Measurements from ENCODE around the gene TTC3.
"Not testable (repeated sequence)": the region's sequence is repeated elsewhere in the genome, so short reads cannot be mapped to it uniquely, and the experiment has no call there.

TTC3 gene

GRCh38 chr21:37095821-37096220, 22.8 kb downstream of the TTC3 start:
- no peak for DNase-seq (ENCODE audit: low read depth)

GRCh38 chr21:37098751-37099150, 25.7 kb downstream of the TTC3 start:
- no peak for DNase-seq (ENCODE audit: low read depth)

- DNase-seq (ENCODE audit: low read depth): no peak
Observed at GRCh38 chr21:37100316-37100715, 27.3 kb downstream of the TTC3 start.

GRCh38 chr21:37101384-37101783, 28.3 kb downstream of the TTC3 start:
- DNase-seq (ENCODE audit: low read depth): no peak

- DNase-seq (ENCODE audit: low read depth): not testable (repeated sequence)
Observed at GRCh38 chr21:37102746-37103145, 29.7 kb downstream of the TTC3 start.

- no peak for DNase-seq (ENCODE audit: low read depth)
Observed at GRCh38 chr21:37106998-37107397, 33.9 kb downstream of the TTC3 start.

GRCh38 chr21:37111029-37111428, 38.0 kb downstream of the TTC3 start:
- DNase-seq (ENCODE audit: low read depth): not testable (repeated sequence)

- not testable (repeated sequence) for DNase-seq (ENCODE audit: low read depth)
Observed at GRCh38 chr21:37114301-37114700, 41.2 kb downstream of the TTC3 start.

GRCh38 chr21:37116459-37116858, 43.4 kb downstream of the TTC3 start:
- not testable (repeated sequence) for DNase-seq (ENCODE audit: low read depth)

GRCh38 chr21:37117204-37117603, 44.1 kb downstream of the TTC3 start:
- DNase-seq (ENCODE audit: low read depth): no peak

- DNase-seq (ENCODE audit: low read depth): no peak
Observed at GRCh38 chr21:37118187-37118826, 45.3 kb downstream of the TTC3 start.

GRCh38 chr21:37119421-37120218, 46.6 kb downstream of the TTC3 start:
- DNase-seq (ENCODE audit: low read depth): no peak

GRCh38 chr21:37128076-37128475, 55.0 kb downstream of the TTC3 start:
- DNase-seq (ENCODE audit: low read depth): no peak

- no peak for DNase-seq (ENCODE audit: low read depth)
Observed at GRCh38 chr21:37130971-37131370, 57.9 kb downstream of the TTC3 start.

- no peak for DNase-seq (ENCODE audit: low read depth)
Observed at GRCh38 chr21:37136261-37136660, 63.2 kb downstream of the TTC3 start.

- DNase-seq (ENCODE audit: low read depth): no peak
Observed at GRCh38 chr21:37136744-37137143, 63.7 kb downstream of the TTC3 start.

GRCh38 chr21:37139154-37139553, 66.1 kb downstream of the TTC3 start:
- DNase-seq (ENCODE audit: low read depth): no peak

- DNase-seq (ENCODE audit: low read depth): no peak
Observed at GRCh38 chr21:37139902-37140301, 66.8 kb downstream of the TTC3 start.

- DNase-seq (ENCODE audit: low read depth): not testable (repeated sequence)
Observed at GRCh38 chr21:37143392-37143791, 70.3 kb downstream of the TTC3 start.

GRCh38 chr21:37145635-37146111, 72.6 kb downstream of the TTC3 start:
- no peak for DNase-seq (ENCODE audit: low read depth)

GRCh38 chr21:37146320-37147235, 73.5 kb downstream of the TTC3 start:
- no peak for DNase-seq (ENCODE audit: low read depth)

- DNase-seq (ENCODE audit: low read depth): no peak
Observed at GRCh38 chr21:37149411-37149810, 76.4 kb downstream of the TTC3 start.

All from T follicular helper cell (primary cell).